ENCODE measurements around the gene GAS2L2.
"Not testable (repeated sequence)": the region's sequence is repeated elsewhere in the genome, so short reads cannot be mapped to it uniquely, and the experiment has no call there.

GAS2L2 gene

GRCh38 chr17:35709874-35710273 lies 43.2 kb downstream of the GAS2L2 start:
- no peak for TF ChIP-seq CTCF (IDR thresholded peaks at IDR 0.05; ENCODE audit: borderline replicate concordance, control extremely low read depth, extremely low read depth, insufficient read depth, missing control alignments)
- in situ Hi-C loops (cut with MboI; ENCODE audit: low sequenced_read_pairs, unreplicated experiment), result no loop called here
- DNase-seq (ENCODE audit: low spot score), result no peak

- DNase-seq (ENCODE audit: low spot score), result no peak
- in situ Hi-C loops (cut with MboI; ENCODE audit: low sequenced_read_pairs, unreplicated experiment), result no loop called here
- no peak for TF ChIP-seq CTCF (IDR thresholded peaks at IDR 0.05; ENCODE audit: borderline replicate concordance, control extremely low read depth, extremely low read depth, insufficient read depth, missing control alignments)
Observed at GRCh38 chr17:35708951-35709350, 44.1 kb downstream of the GAS2L2 start.

- in situ Hi-C loops (cut with MboI; ENCODE audit: low sequenced_read_pairs, unreplicated experiment), result no loop called here
Observed at GRCh38 chr17:35708149-35708548, 44.9 kb downstream of the GAS2L2 start.

GRCh38 chr17:35705705-35706104 lies 47.3 kb downstream of the GAS2L2 start:
- in situ Hi-C loops (cut with MboI; ENCODE audit: low sequenced_read_pairs, unreplicated experiment), result no loop called here
- no peak for TF ChIP-seq CTCF (IDR thresholded peaks at IDR 0.05; ENCODE audit: borderline replicate concordance, control extremely low read depth, extremely low read depth, insufficient read depth, missing control alignments)
- no peak for DNase-seq (ENCODE audit: low spot score)

More at GRCh38 chr17:35708149-35708548, 44.9 kb downstream of the GAS2L2 start:
- TF ChIP-seq CTCF (IDR thresholded peaks at IDR 0.05; ENCODE audit: borderline replicate concordance, control extremely low read depth, extremely low read depth, insufficient read depth, missing control alignments), result no peak
- peak; percentile 28 for DNase-seq (ENCODE audit: low spot score)

GRCh38 chr17:35705230-35705629 lies 47.8 kb downstream of the GAS2L2 start:
- no peak for TF ChIP-seq CTCF (IDR thresholded peaks at IDR 0.05; ENCODE audit: borderline replicate concordance, control extremely low read depth, extremely low read depth, insufficient read depth, missing control alignments)
- in situ Hi-C loops (cut with MboI; ENCODE audit: low sequenced_read_pairs, unreplicated experiment), result no loop called here
- no peak for DNase-seq (ENCODE audit: low spot score)

- in situ Hi-C loops (cut with MboI; ENCODE audit: low sequenced_read_pairs, unreplicated experiment); DNase-seq (ENCODE audit: low spot score): not testable (repeated sequence)
Observed at GRCh38 chr17:35703308-35703707, 49.7 kb downstream of the GAS2L2 start.

GRCh38 chr17:35701491-35701890 lies 51.5 kb downstream of the GAS2L2 start:
- in situ Hi-C loops (cut with MboI; ENCODE audit: low sequenced_read_pairs, unreplicated experiment), result no loop called here
- TF ChIP-seq CTCF (IDR thresholded peaks at IDR 0.05; ENCODE audit: borderline replicate concordance, control extremely low read depth, extremely low read depth, insufficient read depth, missing control alignments), result no peak

More at GRCh38 chr17:35701491-35701890, 51.5 kb downstream of the GAS2L2 start:
- no peak for DNase-seq (ENCODE audit: low spot score)

All from GM13976 (cell line).